H1 (cell line): ENCODE results near the gene MCF2L. TPM values are rescaled to one million over a fixed set of nuclear protein-coding genes. Genes with fewer than 3 reads are reported as not detected.

Experiments
- CTCF ChIA-PET: fragments of 300-600 bp; sonication (Branson Sonifier 250); formaldehyde crosslinking; loops from one replicate; lab custom pipeline; 2021; ENCODE audit not compliant: partially characterized antibody; lab: Charles Lee
- POLR2A ChIA-PET: fragments of 300-600 bp; sonication (Branson Sonifier 250); formaldehyde crosslinking; loops from one replicate; lab custom pipeline; 2021; ENCODE audit warnings: inconsistent platforms; ENCODE audit not compliant: partially characterized antibody; lab: Charles Lee
- DNase-seq, 2 experiments: peaks; one replicate each; pipeline versions ENCODE4 v3.0.0 to v3.0.0-alpha.2; 2010 to 2022; ENCODE audit warnings: low spot score in 2 of 2, low read depth in 1 of 2, mixed read lengths in 1 of 2
- FAIRE-seq: peaks from 2 replicates; lab custom pipeline; 2011; peaks lifted over from hg19 to GRCh38; lab: Jason Lieb, UNC
- H2AFZ ChIP-seq: 2 replicates; pipeline ENCODE4 v1.8.1; 2012; ENCODE audit warnings: low read length, inconsistent platforms
- H2AK5ac ChIP-seq: 2 replicates; pipeline ENCODE4 v1.6.1; 2013; ENCODE audit warnings: low read depth, low read length
- H2BK120ac ChIP-seq: replicated peaks from 2 replicates; pipeline ENCODE3; 2013; ENCODE audit warnings: low read depth, low read length, inconsistent platforms
- H2BK12ac ChIP-seq: 2 replicates; pipeline ENCODE4 v1.6.1; 2013; ENCODE audit warnings: low read depth, low read length
- H2BK15ac ChIP-seq: 2 replicates; pipeline ENCODE4 v1.6.1; 2013; ENCODE audit warnings: low read length
- H2BK20ac ChIP-seq: 2 replicates; pipeline ENCODE4 v1.6.1; 2013; ENCODE audit warnings: low read length
- H2BK5ac ChIP-seq: 2 replicates; pipeline ENCODE4 v1.6.1; 2013; ENCODE audit warnings: low read depth, low read length
- H3K14ac ChIP-seq: 2 replicates; pipeline ENCODE4 v1.6.1; 2013; ENCODE audit warnings: inconsistent platforms; ENCODE audit not compliant: insufficient read length
- H3K18ac ChIP-seq: 2 replicates; pipeline ENCODE4 v1.6.1; 2013; ENCODE audit warnings: low read length; ENCODE audit errors: extremely low read depth
- H3K23ac ChIP-seq: 2 replicates; pipeline ENCODE4 v1.6.1; 2013; ENCODE audit warnings: inconsistent platforms; ENCODE audit not compliant: insufficient read length
- H3K23me2 ChIP-seq: 2 replicates; pipeline ENCODE4 v1.6.1; 2013; ENCODE audit warnings: low read depth, low read length
- H3K27ac ChIP-seq: 2 replicates; pipeline ENCODE4 v1.6.1; 2011; ENCODE audit warnings: low read depth, low read length, inconsistent platforms
- H3K27me3 ChIP-seq, 4 experiments: replicated peaks in 1 of 4; 1 replicate in 1 of 4; 2 replicates in 3 of 4; pipeline versions ENCODE4 v1.6.1 to v1.8.1; 2011 to 2013; ENCODE audit warnings: low read length in 3 of 4, mild to moderate bottlenecking in 3 of 4, inconsistent platforms in 2 of 4, mixed read lengths in 2 of 4, moderate library complexity in 1 of 4; ENCODE audit not compliant: control insufficient read depth in 3 of 4, insufficient read depth in 3 of 4; ENCODE audit errors: extremely low read depth in 1 of 4
- H3K36me3 ChIP-seq, 4 experiments: 2 replicates each; pipeline versions ENCODE4 v1.6.1 to v1.8.1; 2011 to 2013; ENCODE audit warnings: mild to moderate bottlenecking in 4 of 4, low read length in 3 of 4, moderate library complexity in 2 of 4, control low read depth in 1 of 4, inconsistent platforms in 1 of 4; ENCODE audit not compliant: insufficient read depth in 4 of 4, control insufficient read depth in 2 of 4
- H3K4ac ChIP-seq: replicated peaks from 2 replicates; pipeline ENCODE3; 2013; ENCODE audit warnings: low read length, low read depth, mixed read lengths, inconsistent platforms; ENCODE audit not compliant: insufficient read length
- H3K4me1 ChIP-seq, 4 experiments: replicated peaks in 1 of 4; 1 replicate in 1 of 4; 2 replicates in 3 of 4; pipeline versions ENCODE4 v1.6.1 to v1.8.1; 2011 to 2013; ENCODE audit warnings: low read length in 3 of 4, inconsistent platforms in 2 of 4, mixed read lengths in 1 of 4; ENCODE audit not compliant: insufficient read depth in 4 of 4, control insufficient read depth in 3 of 4
- H3K4me2 ChIP-seq, 2 experiments: 2 replicates each; pipeline versions ENCODE4 v1.6.1 to v1.8.1; 2011 to 2013; ENCODE audit warnings: low read depth in 2 of 2, low read length in 2 of 2, control low read depth in 1 of 2, inconsistent platforms in 1 of 2, mild to moderate bottlenecking in 1 of 2; ENCODE audit not compliant: insufficient read depth in 1 of 2
- H3K4me3 ChIP-seq, 4 experiments: fragments of 200-600, 300-600 bp in 1 of 4; sonication (generic), shearing (Covaris generic), sonication (Bioruptor Twin) in 1 of 4; 2 replicates each; pipeline versions ENCODE4 v1.5.1 to v1.8.1; 2011 to 2016; ENCODE audit warnings: low read length in 4 of 4, low read depth in 3 of 4, control low read depth in 2 of 4, inconsistent platforms in 2 of 4, mild to moderate bottlenecking in 2 of 4, mixed read lengths in 1 of 4, moderate library complexity in 1 of 4; ENCODE audit not compliant: insufficient read depth in 2 of 4; ENCODE audit errors: extremely low read depth in 1 of 4
- H3K56ac ChIP-seq: replicated peaks from 2 replicates; pipeline ENCODE3; 2013; ENCODE audit warnings: low read depth, mild to moderate bottlenecking, mixed read lengths, low read length, inconsistent platforms; ENCODE audit not compliant: insufficient read length
- H3K79me1 ChIP-seq: 2 replicates; pipeline ENCODE4 v1.6.1; 2013; ENCODE audit warnings: low read depth, low read length, control low read depth
- H3K79me2 ChIP-seq, 2 experiments: 2 replicates each; pipeline versions ENCODE4 v1.6.1 to v1.8.1; 2012 to 2013; ENCODE audit warnings: low read length in 2 of 2, mild to moderate bottlenecking in 2 of 2, inconsistent platforms in 1 of 2; ENCODE audit not compliant: insufficient read depth in 2 of 2, control insufficient read depth in 1 of 2
- H3K9ac ChIP-seq, 4 experiments: replicated peaks in 1 of 4; 1 replicate in 1 of 4; 2 replicates in 3 of 4; pipeline versions ENCODE4 v1.6.1 to v1.8.1; 2011 to 2013; ENCODE audit warnings: low read depth in 3 of 4, low read length in 3 of 4, control low read depth in 2 of 4, mild to moderate bottlenecking in 2 of 4, moderate library complexity in 2 of 4, inconsistent platforms in 1 of 4; ENCODE audit errors: extremely low read depth in 1 of 4
- H3K9me3 ChIP-seq, 2 experiments: 2 replicates each; pipeline versions ENCODE4 v1.6.1 to v1.8.1; 2012 to 2013; ENCODE audit warnings: mild to moderate bottlenecking in 2 of 2, moderate library complexity in 2 of 2, control low read depth in 1 of 2, inconsistent platforms in 1 of 2, low read depth in 1 of 2, low read length in 1 of 2, mixed read lengths in 1 of 2; ENCODE audit not compliant: insufficient read depth in 2 of 2
- H4K20me1 ChIP-seq, 2 experiments: replicated peaks in 1 of 2; 2 replicates each; pipeline versions ENCODE3 to v1.8.1; 2011 to 2013; ENCODE audit warnings: inconsistent platforms in 2 of 2, low read length in 2 of 2, mild to moderate bottlenecking in 1 of 2; ENCODE audit not compliant: insufficient read depth in 2 of 2, control insufficient read depth in 1 of 2
- H4K5ac ChIP-seq: 2 replicates; pipeline ENCODE4 v1.6.1; 2013; ENCODE audit warnings: low read length, low read depth, mixed read lengths, inconsistent platforms; ENCODE audit not compliant: insufficient read length
- H4K8ac ChIP-seq: 2 replicates; pipeline ENCODE4 v1.8.0; 2013; ENCODE audit warnings: mild to moderate bottlenecking, moderate library complexity, low read length, inconsistent platforms; ENCODE audit not compliant: insufficient read depth; ENCODE audit errors: extremely low read depth
- H4K91ac ChIP-seq: replicated peaks from 2 replicates; pipeline ENCODE3; 2013; ENCODE audit warnings: low read length, mixed read lengths, inconsistent platforms; ENCODE audit not compliant: insufficient read length
- RNF2 ChIP-seq: fragments of 200-900, 300-1000 bp; sonication (generic); IDR thresholded peaks from 2 replicates; pipeline ENCODE4 v1.7.1; 2016; ENCODE audit warnings: borderline replicate concordance, low read depth, mild to moderate bottlenecking, antibody characterized with exemption, low read length; ENCODE audit not compliant: poor library complexity, severe bottlenecking; ENCODE audit errors: missing control alignments
- TBP ChIP-seq: IDR thresholded peaks from 2 replicates; pipeline ENCODE4 v1.6.1; 2011; ENCODE audit warnings: low read depth, low read length, improper control_type of control experiment
- WGBS, 2 experiments: shearing (Covaris generic) in 1 of 2; methylation state at CpG; one replicate each; pipeline versions ENCODE4 v1.1.6 to v1.1.7; 2013 to 2015; ENCODE audit warnings: low lambda C conversion rate in 2 of 2, mixed read lengths in 2 of 2, inconsistent platforms in 1 of 2, low coverage in 1 of 2, missing lambda C conversion rate in 1 of 2; ENCODE audit not compliant: insufficient replicate concordance in 2 of 2, insufficient coverage in 1 of 2, insufficient read length in 1 of 2; ENCODE audit errors: extremely low coverage in 1 of 2, missing lambda C conversion rate in 1 of 2; 5-methylcytosine and 5-hydroxymethylcytosine counted together
- polyA plus RNA-seq, 7 experiments: library from polyadenylated mRNA; depleted of rRNA in 3 of 7; stranded (reverse) in 5 of 7; unstranded in 2 of 7; fragments of >200 nt in 5 of 7; fragments of 200-250 nt in 2 of 7; gene quantifications; 1 replicate in 5 of 7; 2 replicates in 1 of 7; 4 replicates in 1 of 7; pipeline versions ENCODE4 v1.2.1 to v1.2.3, GENCODE V29; 2011 to 2013; ENCODE audit warnings: missing spikeins in 2 of 7, mixed read lengths in 2 of 7
- total RNA-seq: library from RNA; stranded (reverse); fragmentation: NEBNext Ultra II Directional; extraction: Animal tissue kit (Norgen Biotek cat#: 25700); gene quantifications from 2 replicates; pipeline ENCODE4 v1.2.1, GENCODE V29; 2021
- TF ChIP-seq, protein P1 (sequence below): IDR thresholded peaks from 2 replicates; pipeline ENCODE4 v1.6.1; 2012; ENCODE audit warnings: low read length, inconsistent platforms

Gene MCF2L
- total and polyA plus RNA-seq, 2 of the 8 experiments (the other 6 are each of a cell fraction or from before 2014, with no cell fraction given) = 10.1 to 24.4 TPM

DNA sequence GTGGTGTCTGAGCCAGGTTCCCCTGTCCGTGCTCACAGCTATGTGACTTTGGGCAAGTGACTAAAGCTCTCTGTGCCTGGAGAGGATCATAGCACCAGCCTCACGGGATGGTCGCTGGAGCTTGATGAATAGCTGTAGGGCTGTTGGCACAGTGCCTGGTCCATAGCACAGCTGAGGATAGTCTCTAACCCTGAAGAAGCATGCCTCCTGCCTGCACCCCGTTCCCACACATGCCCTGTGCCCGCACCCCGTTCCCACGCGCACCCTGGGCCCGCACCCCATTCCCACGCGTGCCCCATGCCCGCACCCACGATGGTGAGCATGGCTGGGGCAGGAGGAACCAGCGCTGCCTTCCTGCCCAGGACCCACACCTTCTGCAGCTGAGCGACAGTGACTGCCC is 72.9 kb downstream of the MCF2L start:
- H4K20me1 ChIP-seq = peaks cover 0 to 5% of the 10 kb centered on the region in 2 experiments
- H3K4me2 ChIP-seq = no peak overlapping the region
- no peak overlapping the region for H3K23ac ChIP-seq
- no peak overlapping the region for H2BK120ac ChIP-seq
- H2BK5ac ChIP-seq = no peak overlapping the region
- ChIA-PET CTCF (interaction anchor here (0.6 to 1.7 kb wide), 4 partner anchors 8 to 625 kb away, joined by 3 to 6 read pairs (median 3); no protein-coding TSS in a partner anchor), POLR2A (no interaction called here)
- DNase-seq (no peak), FAIRE-seq (no peak)
- no peak overlapping the region for H3K4ac ChIP-seq
- peak overlapping the region; percentile 19; the same call in 1 of the 2 replicates for H4K8ac ChIP-seq
- no peaks in the 10 kb centered on the region for H3K23me2 ChIP-seq
- no peak overlapping the region for H4K91ac ChIP-seq
- WGBS, 2 experiments = 91% methylated on average over 15 of the region's 15 CpGs; no CpG with 5 or more reads in 1 of the 2 experiments
- H2BK15ac ChIP-seq = no peak overlapping the region
- peak overlapping the region in 1 of 4 experiments; percentile 16; a peak in 1 of 7 replicates for H3K9ac ChIP-seq
- H2BK12ac ChIP-seq = no peak overlapping the region
- H3K18ac ChIP-seq = no peak overlapping the region
- H3K14ac ChIP-seq = no peak overlapping the region
- H3K56ac ChIP-seq = no peak overlapping the region
- H3K79me2 ChIP-seq = no peaks in the 10 kb centered on the region
- H3K27me3 ChIP-seq = no peaks in the 10 kb centered on the region
- no peak for TF ChIP-seq RNF2
- TF ChIP-seq TBP = no peak
- TF ChIP-seq, protein P1, sequence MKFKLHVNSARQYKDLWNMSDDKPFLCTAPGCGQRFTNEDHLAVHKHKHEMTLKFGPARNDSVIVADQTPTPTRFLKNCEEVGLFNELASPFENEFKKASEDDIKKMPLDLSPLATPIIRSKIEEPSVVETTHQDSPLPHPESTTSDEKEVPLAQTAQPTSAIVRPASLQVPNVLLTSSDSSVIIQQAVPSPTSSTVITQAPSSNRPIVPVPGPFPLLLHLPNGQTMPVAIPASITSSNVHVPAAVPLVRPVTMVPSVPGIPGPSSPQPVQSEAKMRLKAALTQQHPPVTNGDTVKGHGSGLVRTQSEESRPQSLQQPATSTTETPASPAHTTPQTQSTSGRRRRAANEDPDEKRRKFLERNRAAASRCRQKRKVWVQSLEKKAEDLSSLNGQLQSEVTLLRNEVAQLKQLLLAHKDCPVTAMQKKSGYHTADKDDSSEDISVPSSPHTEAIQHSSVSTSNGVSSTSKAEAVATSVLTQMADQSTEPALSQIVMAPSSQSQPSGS = no peak
- no peak overlapping the region for H2AK5ac ChIP-seq
- no peak overlapping the region for H3K4me3 ChIP-seq
- H4K5ac ChIP-seq = no peak overlapping the region
- H3K4me1 ChIP-seq = no peaks in the 10 kb centered on the region
- H2AFZ ChIP-seq = no peak overlapping the region
- H3K9me3 ChIP-seq = no peaks in the 10 kb centered on the region
- H3K27ac ChIP-seq = no peak overlapping the region
- no peaks in the 10 kb centered on the region for H3K36me3 ChIP-seq
- H3K79me1 ChIP-seq = no peaks in the 10 kb centered on the region
- H2BK20ac ChIP-seq = no peak overlapping the region
